ENCODE data around the gene PCSK7.

- no peak for TF ChIP-seq CTCF (IDR thresholded peaks at IDR 0.05)
- no peak for TF ChIP-seq POLR2A (IDR thresholded peaks at IDR 0.05)
Measured at GRCh38 chr11:117231842-117232091, at the start of gene PCSK7.
